ENCODE measurements around the gene DAB2.
"Not testable (repeated sequence)": the region's sequence is repeated elsewhere in the genome, so short reads cannot be mapped to it uniquely, and the experiment has no call there.

Gene DAB2

GRCh38 chr5:39373791-39374190, 51.0 kb downstream of the DAB2 start:
- no peak for DNase-seq

GRCh38 chr5:39371367-39371635, 53.5 kb downstream of the DAB2 start:
- DNase-seq, result no peak

GRCh38 chr5:39370555-39371366, 54.0 kb downstream of the DAB2 start:
- no peak for DNase-seq

GRCh38 chr5:39369123-39369815, 55.5 kb downstream of the DAB2 start:
- DNase-seq, result no peak

GRCh38 chr5:39368116-39368515, 56.7 kb downstream of the DAB2 start:
- DNase-seq, result no peak

- DNase-seq, result no peak
These were observed 57.1 kb downstream of the DAB2 start for GRCh38 chr5:39367711-39368110.

- no peak for DNase-seq
These were observed 60.4 kb downstream of the DAB2 start, which contains the start of gene C9 for GRCh38 chr5:39364367-39364766. TSS of gene C9 (minus strand) at chr5:39364495. CDS start at chr5:39364464, 31 bp downstream.

- DNase-seq, result no peak
These were observed 61.6 kb downstream of the DAB2 start for GRCh38 chr5:39363217-39363616.

GRCh38 chr5:39362646-39363045, 62.1 kb downstream of the DAB2 start:
- DNase-seq, result no peak

GRCh38 chr5:39361306-39361705, 63.5 kb downstream of the DAB2 start:
- no peak for DNase-seq

GRCh38 chr5:39360471-39361111, 64.2 kb downstream of the DAB2 start:
- DNase-seq, result peak; percentile 54

- DNase-seq, result no peak
These were observed 68.5 kb downstream of the DAB2 start for GRCh38 chr5:39356263-39356662.

GRCh38 chr5:39355324-39355723, 69.5 kb downstream of the DAB2 start:
- DNase-seq, result no peak

GRCh38 chr5:39353717-39354399, 70.9 kb downstream of the DAB2 start:
- no peak for DNase-seq

- DNase-seq, result no peak
These were observed 71.8 kb downstream of the DAB2 start for GRCh38 chr5:39352951-39353350.

GRCh38 chr5:39352170-39352569, 72.6 kb downstream of the DAB2 start:
- DNase-seq, result no peak

- no peak for DNase-seq
These were observed 75.3 kb downstream of the DAB2 start for GRCh38 chr5:39349484-39349883.

GRCh38 chr5:39342460-39342859, 82.3 kb downstream of the DAB2 start:
- DNase-seq, result no peak

GRCh38 chr5:39341896-39342295, 82.9 kb downstream of the DAB2 start:
- DNase-seq, result no peak

GRCh38 chr5:39340506-39340905, 84.3 kb downstream of the DAB2 start:
- DNase-seq, result no peak

GRCh38 chr5:39337252-39337915, 87.4 kb downstream of the DAB2 start:
- DNase-seq, result no peak

- not testable (repeated sequence) for DNase-seq
These were observed 90.5 kb downstream of the DAB2 start for GRCh38 chr5:39334296-39334695.

GRCh38 chr5:39333104-39333503, 91.7 kb downstream of the DAB2 start:
- DNase-seq, result no peak
